PC-3 (cell line): Measurements from ENCODE around the gene CCBE1. TPM values are rescaled to one million over a fixed set of nuclear protein-coding genes. Genes with fewer than 3 reads are reported as not detected.

ENCODE experiments used
- ATAC-seq: fragments of 200-7000 bp; cut with Tn5 transposase; 2 replicates; pipeline ENCODE4 v1.9.1; 2020; ENCODE audit warnings: mild to moderate bottlenecking, moderate library complexity
- BruUV-seq: library from RNA; stranded (reverse); fragments of 400-500 nt; replicated peaks from 2 replicates; lab custom pipeline; 2021; lab: Mats Ljungman, UMichigan
- CTCF ChIA-PET: fragments of 300-600 bp; sonication (Branson Sonifier 250); formaldehyde crosslinking; loops from one replicate; lab custom pipeline; 2022; ENCODE audit warnings: antibody characterized with exemption; lab: Charles Lee
- POLR2A ChIA-PET: fragments of 300-600 bp; sonication (Branson Sonifier 250); formaldehyde crosslinking; loops from one replicate; lab custom pipeline; 2022; ENCODE audit warnings: antibody characterized with exemption; ENCODE audit not compliant: unreplicated experiment; lab: Charles Lee
- DNase-seq: peaks from one replicate; pipeline ENCODE4 v3.0.0-alpha.2; 2015
- H2AFZ ChIP-seq: fragments of 300-600 bp; sonication (generic); 2 replicates; pipeline ENCODE4 v1.6.0; 2016; ENCODE audit warnings: antibody characterized with exemption, low read length
- H3F3A ChIP-seq: fragments of 300-600 bp; sonication (generic); one replicate; pipeline ENCODE4 v1.6.0; 2017; ENCODE audit warnings: antibody characterized with exemption, low read length, control low read depth, mild to moderate bottlenecking; ENCODE audit not compliant: unreplicated experiment
- H3K27ac ChIP-seq: fragments of 300-600 bp; sonication (generic); 2 replicates; pipeline ENCODE4 v1.5.1; 2016; ENCODE audit warnings: mild to moderate bottlenecking, low read length
- H3K27me3 ChIP-seq: fragments of 300-600 bp; sonication (generic); 2 replicates; pipeline ENCODE4 v1.6.1; 2016; ENCODE audit warnings: low read length, mixed read lengths
- H3K36me3 ChIP-seq: fragments of 300-600 bp; sonication (generic); 2 replicates; pipeline ENCODE4 v1.6.1; 2016; ENCODE audit warnings: low read depth, mixed run types, low read length, mixed read lengths
- H3K4me1 ChIP-seq: fragments of 300-600 bp; sonication (generic); 2 replicates; pipeline ENCODE4 v1.5.1; 2016; ENCODE audit warnings: low read length; ENCODE audit not compliant: insufficient read depth
- H3K4me2 ChIP-seq: fragments of 300-600 bp; sonication (generic); 2 replicates; pipeline ENCODE4 v1.6.0; 2016; ENCODE audit warnings: low read length
- H3K4me3 ChIP-seq: fragments of 300-600 bp; sonication (generic); 2 replicates; pipeline ENCODE4 v1.5.1; 2016; ENCODE audit warnings: mild to moderate bottlenecking, low read length, mixed read lengths
- H3K79me2 ChIP-seq: fragments of 300-600 bp; sonication (generic); 2 replicates; pipeline ENCODE4 v1.6.1; 2017; ENCODE audit warnings: low read length, mixed read lengths
- H3K9ac ChIP-seq: fragments of 300-600 bp; sonication (generic); 2 replicates; pipeline ENCODE4 v1.6.0; 2016; ENCODE audit warnings: mild to moderate bottlenecking, low read length
- H3K9me2 ChIP-seq: fragments of 300-600 bp; sonication (generic); replicated peaks from 2 replicates; pipeline ENCODE4 v1.6.1; 2016; ENCODE audit warnings: mixed run types, low read length, mixed read lengths
- H3K9me3 ChIP-seq: fragments of 300-600 bp; sonication (generic); 2 replicates; pipeline ENCODE4 v1.6.1; 2016; ENCODE audit warnings: low read length, mixed read lengths
- H4K20me1 ChIP-seq: fragments of 300-600 bp; sonication (generic); 2 replicates; pipeline ENCODE4 v1.6.1; 2016; ENCODE audit warnings: low read length, mixed read lengths
- CTCF ChIP-seq: fragments of 300-600 bp; sonication (generic); conservative IDR thresholded peaks from 2 replicates; pipeline ENCODE4 v1.5.1; 2017; ENCODE audit warnings: antibody characterized with exemption, low read depth, mild to moderate bottlenecking, low read length
- EZH2 ChIP-seq: fragments of 300-600 bp; sonication (generic); IDR thresholded peaks from one replicate; pipeline ENCODE4 v1.6.1; 2017; ENCODE audit warnings: antibody characterized with exemption, mild to moderate bottlenecking, low read length; ENCODE audit not compliant: unreplicated experiment
- EZH2phosphoT487 ChIP-seq: fragments of 300-600 bp; sonication (generic); IDR thresholded peaks from 2 replicates; pipeline ENCODE4 v1.6.1; 2018; ENCODE audit warnings: mild to moderate bottlenecking, antibody characterized with exemption, low read length, borderline replicate concordance
- intact Hi-C: fragments of 100-400 bp; cut with micrococcal nuclease; formaldehyde crosslinking; loops from 2 replicates; pipeline ENCODE4 v1.9.0; 2023
- total RNA-seq: library from RNA; depleted of rRNA; stranded (reverse); fragments of >200 nt; gene quantifications from 2 replicates; pipeline ENCODE4 v1.2.3, GENCODE V29; 2014

CCBE1 gene
- total RNA-seq, 1 experiment from 2014 or later: 13.9 TPM

DNA sequence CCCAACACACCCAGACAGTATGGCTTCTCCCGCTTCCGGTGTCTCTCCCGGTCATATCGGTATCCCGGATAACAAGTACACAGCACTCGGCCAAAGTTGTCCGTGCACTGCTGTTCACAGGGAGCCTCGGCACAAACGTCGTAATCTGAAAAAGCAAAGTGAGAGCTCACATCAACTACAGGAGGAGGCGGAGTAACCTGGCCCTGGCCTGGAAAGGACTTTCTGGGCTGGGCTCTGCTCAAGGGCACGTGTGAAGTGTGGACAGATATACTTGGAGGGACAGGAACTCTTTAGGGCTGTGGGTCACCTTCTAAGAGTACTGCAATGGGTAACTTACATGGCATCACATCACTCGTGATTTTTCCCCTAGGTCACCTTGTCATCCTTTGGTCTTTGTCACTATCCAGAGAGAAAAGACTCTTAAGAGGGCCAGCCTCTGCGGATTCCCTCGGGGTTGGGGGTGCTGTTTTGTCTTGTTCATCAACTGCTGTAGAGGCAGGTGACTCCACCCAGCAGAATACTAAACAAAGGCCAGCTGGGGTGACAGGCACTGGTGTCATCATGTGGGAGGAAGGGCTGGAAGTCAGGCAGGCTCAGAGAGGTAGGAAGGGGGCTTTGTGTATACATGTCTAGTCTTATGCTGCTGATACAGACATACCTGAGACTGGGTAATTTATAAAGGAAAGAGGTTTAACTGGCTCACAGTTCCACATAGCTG is 227.6 kb downstream of the CCBE1 start:
- Histone ChIP-seq H3K27me3 (no peaks in the 10 kb centered on the region), H3K9me3 (no peaks in the 10 kb centered on the region), H3K9ac (no peak overlapping the region), H3K4me2 (no peak overlapping the region), H4K20me1 (no peaks in the 10 kb centered on the region), H3K9me2 (no peaks in the 10 kb centered on the region), H3K27ac (no peak overlapping the region), H3K79me2 (no peaks in the 10 kb centered on the region), H3K4me3 (no peak overlapping the region), H3F3A (no peaks in the 10 kb centered on the region), H3K4me1 (no peaks in the 10 kb centered on the region), H3K36me3 (no peaks in the 10 kb centered on the region), H2AFZ (no peak overlapping the region)
- POLR2A ChIA-PET: no interaction called here
- CTCF ChIA-PET: no interaction called here
- no peak for TF ChIP-seq EZH2
- intact Hi-C loops: no loop called here
- ATAC-seq: no peak
- DNase-seq: no peak
- no TSS peak for BruUV-seq

DNA sequence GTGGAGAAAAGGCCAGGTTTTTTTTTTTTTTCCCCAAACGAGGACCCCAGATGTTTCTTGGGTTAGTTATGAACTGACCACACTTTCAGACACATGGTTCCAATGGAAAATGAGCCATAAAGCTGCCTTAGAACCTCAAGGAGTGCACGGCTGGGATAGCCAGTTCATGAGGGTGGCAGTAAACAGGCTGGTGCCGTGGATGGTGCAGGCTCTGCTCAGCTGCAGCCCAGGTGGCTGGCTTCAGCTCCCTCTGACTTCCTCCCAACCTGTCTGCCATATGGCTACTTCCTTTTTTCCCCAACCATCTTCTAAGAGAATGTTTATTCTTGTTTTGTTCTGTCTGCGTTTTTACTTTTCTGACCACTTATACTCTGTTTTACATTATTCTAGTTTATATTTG is 228.4 kb downstream of the CCBE1 start:
- intact Hi-C loops: no loop called here
- H3K9ac ChIP-seq: no peak overlapping the region
- POLR2A ChIA-PET: no interaction called here
- H3K4me2 ChIP-seq: no peak overlapping the region
- no peak overlapping the region for H3K4me3 ChIP-seq
- H3K79me2 ChIP-seq: no peaks in the 10 kb centered on the region
- DNase-seq: no peak
- no peaks in the 10 kb centered on the region for H3K4me1 ChIP-seq
- no peaks in the 10 kb centered on the region for H3K9me2 ChIP-seq
- no peak overlapping the region for H2AFZ ChIP-seq
- TF ChIP-seq EZH2 (no peak), EZH2phosphoT487 (no peak), CTCF (no peak)
- ATAC-seq: no peak
- H3F3A ChIP-seq: no peaks in the 10 kb centered on the region
- no peaks in the 10 kb centered on the region for H4K20me1 ChIP-seq
- H3K27me3 ChIP-seq: no peaks in the 10 kb centered on the region
- no peak overlapping the region for H3K27ac ChIP-seq
- CTCF ChIA-PET: no interaction called here
- H3K9me3 ChIP-seq: no peaks in the 10 kb centered on the region
- no peaks in the 10 kb centered on the region for H3K36me3 ChIP-seq
- no TSS peak for BruUV-seq

- H3K4me3 ChIP-seq: no peak overlapping the region
Observed at GRCh38 chr18:59467497-59467896, 229.7 kb downstream of the CCBE1 start.

More at GRCh38 chr18:59467497-59467896, 229.7 kb downstream of the CCBE1 start:
- H4K20me1 ChIP-seq: no peaks in the 10 kb centered on the region
- ATAC-seq: no peak
- H3K27me3 ChIP-seq: no peaks in the 10 kb centered on the region
- DNase-seq: peak; percentile 6
- no peaks in the 10 kb centered on the region for H3F3A ChIP-seq
- H3K36me3 ChIP-seq: no peaks in the 10 kb centered on the region
- no peaks in the 10 kb centered on the region for H3K9me3 ChIP-seq
- H3K4me1 ChIP-seq: no peaks in the 10 kb centered on the region
- no peak for TF ChIP-seq EZH2phosphoT487
- no peaks in the 10 kb centered on the region for H3K9me2 ChIP-seq
- H3K9ac ChIP-seq: no peak overlapping the region
- no peak overlapping the region for H2AFZ ChIP-seq
- POLR2A ChIA-PET: no interaction called here
- CTCF ChIA-PET: no interaction called here
- no peak overlapping the region for H3K27ac ChIP-seq
- BruUV-seq: no TSS peak
- H3K4me2 ChIP-seq: no peak overlapping the region
- intact Hi-C loops: no loop called here
- no peaks in the 10 kb centered on the region for H3K79me2 ChIP-seq
